Measurements from ENCODE around the gene HLA-F. TPM values are rescaled to one million over a fixed set of nuclear protein-coding genes. Genes with fewer than 3 reads are reported as not detected.

Gene HLA-F
- total RNA-seq (100 to 1,000 TPM in 1 of 2 donors, 10 to 100 TPM in 1; 76.2 to 102 TPM), polyA plus RNA-seq (100 to 1,000 TPM; 205 to 451 TPM)
- long read RNA-seq, donor 1, partial matches to known transcripts = 0 of 4 reads
- long read RNA-seq, donor 1, other reads (novel, unspliced or antisense) = 0 of 4 reads
- long read RNA-seq, donor 2, partial matches to known transcripts = 0 of 3 reads
- long read RNA-seq, donor 2, other reads (novel, unspliced or antisense) = 0 of 3 reads
- long read RNA-seq, donor 3, partial matches to known transcripts = 0 of 2 reads
- long read RNA-seq, donor 3, other reads (novel, unspliced or antisense) = 0 of 2 reads
- long read RNA-seq, donor 4 = 0 reads
- long read RNA-seq, donor 5 = 0 reads

- DNase-seq (peak; percentile 63 to 73 (median 68)), ATAC-seq (ENCODE audit: insufficient read depth, low FRiP score) (peak; percentile 94)
- 0% methylated on average over 23 to 26 of the region's 26 CpGs for WGBS, 2 donors
- peaks cover 0 to 61% (median 28%) of the 10 kb centered on the region in 3 donors for H3K27me3 ChIP-seq (ENCODE audit: control insufficient read depth in 3 of 3, insufficient read depth in 3 of 3, low read length in 2 of 3)
- H3K4me1 ChIP-seq (ENCODE audit: control insufficient read depth in 5 of 5, insufficient read depth in 5 of 5, low read length in 5 of 5) = peaks cover 0 to 6% (median 0%) of the 10 kb centered on the region in 5 donors
- no peaks in the 10 kb centered on the region for H3K9me3 ChIP-seq (ENCODE audit: control insufficient read depth in 4 of 4, insufficient read depth in 3 of 4, low read length in 3 of 4)
- H3K27ac ChIP-seq (ENCODE audit: low read depth in 1 of 2, low read length in 1 of 2) = peak within 1 kb of the TSS; percentile 81 to 89
- no peak within 1 kb of the TSS for H3K9ac ChIP-seq (ENCODE audit: insufficient read depth in 1 of 2, low read length in 2 of 2)
- peak within 1 kb of the TSS; percentile 88 for H3K4me3 ChIP-seq
- peaks cover 0 to 30% (median 0%) of the 10 kb centered on the region in 4 donors for H3K36me3 ChIP-seq (ENCODE audit: control insufficient read depth in 4 of 4, insufficient read depth in 4 of 4, low read length in 4 of 4)
- TF ChIP-seq CTCF (IDR thresholded peaks at IDR 0.05; ENCODE audit: control extremely low read depth, extremely low read depth) = no peak
These were observed at the start of gene HLA-F for GRCh38 chr6:29723262-29723665. HLA-F (plus strand) TSS chr6:29723434; CDS start chr6:29723464, 30 bp downstream.

- Histone ChIP-seq H3K27ac (ENCODE audit: low read depth in 1 of 2, low read length in 1 of 2) (no peak overlapping the region), H3K27me3 (ENCODE audit: control insufficient read depth in 3 of 3, insufficient read depth in 3 of 3, low read length in 2 of 3) (no peaks in the 10 kb centered on the region), H3K9me3 (ENCODE audit: control insufficient read depth in 4 of 4, insufficient read depth in 3 of 4, low read length in 3 of 4) (no peaks in the 10 kb centered on the region), H3K36me3 (ENCODE audit: control insufficient read depth in 4 of 4, insufficient read depth in 4 of 4, low read length in 4 of 4) (no peaks in the 10 kb centered on the region), H3K9ac (ENCODE audit: insufficient read depth in 1 of 2, low read length in 2 of 2) (no peak overlapping the region), H3K4me1 (ENCODE audit: control insufficient read depth in 5 of 5, insufficient read depth in 5 of 5, low read length in 5 of 5) (peaks cover 0 to 4% (median 0%) of the 10 kb centered on the region in 5 donors), H3K4me3 (no peak overlapping the region)
- WGBS, 2 donors = 79 to 87% methylated on average over 5 of the region's 5 CpGs
- ATAC-seq (ENCODE audit: insufficient read depth, low FRiP score) (no peak), DNase-seq (no peak)
- TF ChIP-seq CTCF (IDR thresholded peaks at IDR 0.05; ENCODE audit: control extremely low read depth, extremely low read depth) = no peak
These were observed 49.2 kb upstream of the HLA-F start for GRCh38 chr6:29674008-29674407.

GRCh38 chr6:29675561-29675960 lies 47.7 kb upstream of the HLA-F start:
- WGBS, 2 donors = 45 to 93% methylated on average over 1 of the region's 1 CpG
- Histone ChIP-seq H3K4me1 (ENCODE audit: control insufficient read depth in 5 of 5, insufficient read depth in 5 of 5, low read length in 5 of 5) (peaks cover 0 to 5% (median 0%) of the 10 kb centered on the region in 5 donors), H3K9ac (ENCODE audit: insufficient read depth in 1 of 2, low read length in 2 of 2) (no peak overlapping the region), H3K27ac (ENCODE audit: low read depth in 1 of 2, low read length in 1 of 2) (no peak overlapping the region), H3K27me3 (ENCODE audit: control insufficient read depth in 3 of 3, insufficient read depth in 3 of 3, low read length in 2 of 3) (no peaks in the 10 kb centered on the region), H3K9me3 (ENCODE audit: control insufficient read depth in 4 of 4, insufficient read depth in 3 of 4, low read length in 3 of 4) (no peaks in the 10 kb centered on the region), H3K36me3 (ENCODE audit: control insufficient read depth in 4 of 4, insufficient read depth in 4 of 4, low read length in 4 of 4) (no peaks in the 10 kb centered on the region), H3K4me3 (no peak overlapping the region)
- DNase-seq (no peak), ATAC-seq (ENCODE audit: insufficient read depth, low FRiP score) (no peak)
- no peak for TF ChIP-seq CTCF (IDR thresholded peaks at IDR 0.05; ENCODE audit: control extremely low read depth, extremely low read depth)

Data from lung (tissue), 16 donors.